Kidney epithelial cell (primary cell): ENCODE measurements around the gene BCAS3. TPM values are rescaled to one million over a fixed set of nuclear protein-coding genes. Genes with fewer than 3 reads are reported as not detected.

Experiments used
- DNase-seq: peaks from one replicate; pipeline ENCODE4 v3.0.0-alpha.2; 2010; ENCODE audit warnings: low read depth
- H3K27me3 ChIP-seq: 2 replicates; pipeline ENCODE4 v1.6.0; 2011; ENCODE audit warnings: low read length; ENCODE audit not compliant: control insufficient read depth, insufficient read depth
- H3K36me3 ChIP-seq: 2 replicates; pipeline ENCODE4 v1.5.1; 2011; ENCODE audit warnings: low read length; ENCODE audit not compliant: control insufficient read depth, insufficient read depth
- H3K4me3 ChIP-seq: 2 replicates; pipeline ENCODE4 v1.5.1; 2011; ENCODE audit warnings: low read depth, mild to moderate bottlenecking, control low read depth, low read length
- CTCF ChIP-seq: IDR thresholded peaks from 2 replicates; pipeline ENCODE4 v1.5.1; 2011; ENCODE audit warnings: mild to moderate bottlenecking, moderate library complexity, low read length, control low read depth, inconsistent platforms; ENCODE audit not compliant: insufficient read depth, poor library complexity, severe bottlenecking
- total RNA-seq: library from RNA; depleted of rRNA; stranded (reverse); fragments of >200 nt; gene quantifications from 2 replicates; pipeline ENCODE4 v1.2.3, GENCODE V29; 2015

Gene BCAS3
- total RNA-seq, 1 donor from 2014 or later: 26.7 TPM

GRCh38 chr17:61345061-61345460 lies 667.4 kb downstream of the BCAS3 start:
- Histone ChIP-seq H3K27me3 (no peaks in the 10 kb centered on the region), H3K36me3 (no peaks in the 10 kb centered on the region), H3K4me3 (no peak overlapping the region)
- no peak for DNase-seq
- no peak for TF ChIP-seq CTCF

DNA sequence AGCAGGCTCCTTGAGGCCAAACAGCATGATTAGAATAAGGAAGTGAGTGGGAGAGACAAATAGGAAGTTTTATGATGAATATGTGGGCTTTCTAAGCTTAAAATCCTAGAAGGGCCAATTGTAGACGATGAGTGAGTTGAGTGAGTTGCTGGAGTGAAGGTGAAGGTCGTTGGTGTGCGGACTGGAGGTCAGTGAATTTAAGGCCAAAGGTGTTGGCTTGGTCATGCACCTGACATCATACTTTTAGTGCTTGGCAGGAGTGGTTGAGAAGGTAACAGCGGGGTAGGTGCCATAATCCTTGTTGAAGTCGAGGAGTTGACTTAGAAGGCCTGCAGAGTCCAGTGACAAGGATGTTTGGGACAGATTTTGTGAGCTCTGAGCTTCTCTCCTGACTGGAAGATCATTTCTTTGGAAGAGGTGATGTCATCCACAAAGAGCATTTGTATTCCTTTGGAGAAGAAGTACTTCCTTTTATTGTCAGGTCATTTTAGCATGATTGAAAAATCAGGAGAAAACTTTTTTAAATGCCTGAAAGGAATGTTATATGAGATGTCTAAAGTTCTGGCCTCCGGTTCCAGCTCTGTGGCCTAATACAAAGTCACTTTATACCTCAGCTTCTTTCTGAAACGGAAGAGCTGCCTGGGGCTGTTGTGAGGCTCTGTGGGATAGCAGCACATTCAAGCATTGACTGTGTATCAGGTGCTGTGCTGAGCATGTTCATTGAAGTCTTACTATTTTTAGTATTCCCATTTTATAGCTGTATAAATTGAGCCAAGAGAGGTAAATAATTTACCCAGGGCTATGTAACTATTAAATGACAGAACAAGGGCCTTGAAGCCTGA lies 668.4 kb downstream of the BCAS3 start:
- Histone ChIP-seq H3K4me3 (no peak overlapping the region), H3K27me3 (no peaks in the 10 kb centered on the region), H3K36me3 (no peaks in the 10 kb centered on the region)
- DNase-seq: no peak
- no peak for TF ChIP-seq CTCF

DNA sequence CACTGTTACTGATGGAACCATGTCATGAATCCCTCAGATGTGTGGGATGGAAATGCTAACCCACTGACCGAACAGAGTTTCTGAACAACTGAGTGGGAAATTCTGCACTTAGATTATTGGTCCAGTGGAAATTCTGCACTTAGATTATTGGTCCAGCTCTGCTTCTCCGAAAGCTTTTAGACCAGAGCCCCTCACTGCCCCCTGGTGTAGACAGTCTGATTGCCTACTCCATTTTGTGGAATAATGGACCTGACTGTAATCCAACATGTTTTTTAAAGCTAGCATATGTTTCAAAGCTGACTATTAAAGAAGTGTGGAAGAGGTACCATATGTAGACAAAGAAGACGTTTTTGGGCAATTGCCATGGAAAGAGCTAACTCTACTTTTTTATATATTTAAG lies 671.7 kb downstream of the BCAS3 start:
- DNase-seq: no peak
- no peak for TF ChIP-seq CTCF
- H3K36me3 ChIP-seq: no peaks in the 10 kb centered on the region
- H3K27me3 ChIP-seq: no peaks in the 10 kb centered on the region
- no peak overlapping the region for H3K4me3 ChIP-seq

GRCh38 chr17:61351745-61352407 lies 674.2 kb downstream of the BCAS3 start:
- Histone ChIP-seq H3K36me3 (no peaks in the 10 kb centered on the region), H3K27me3 (no peaks in the 10 kb centered on the region), H3K4me3 (no peak overlapping the region)
- TF ChIP-seq CTCF: no peak
- DNase-seq: no peak

- TF ChIP-seq CTCF: no peak
- no peak overlapping the region for H3K4me3 ChIP-seq
- no peak for DNase-seq
- H3K36me3 ChIP-seq: no peaks in the 10 kb centered on the region
- H3K27me3 ChIP-seq: no peaks in the 10 kb centered on the region
Observed at GRCh38 chr17:61352408-61352770, 674.7 kb downstream of the BCAS3 start.
